GM12878 (cell line): ENCODE measurements around the gene DPP9. TPM values are rescaled to one million over a fixed set of nuclear protein-coding genes. Genes with fewer than 3 reads are reported as not detected.

Experiments
- ATAC-seq: fragments of 200-7000 bp; cut with Tn5 transposase; 3 replicates; pipeline ENCODE4 v1.9.1; 2020; ENCODE audit warnings: mild to moderate bottlenecking, moderate library complexity
- BruUV-seq: library from RNA; stranded (reverse); fragments of 400-500 nt; replicated peaks from 2 replicates; lab custom pipeline; 2021; lab: Mats Ljungman, UMichigan
- CTCF ChIA-PET: fragments of 300-600 bp; sonication (Branson Sonifier 250); formaldehyde crosslinking; extraction: SDS; loops from one replicate; lab custom pipeline; 2021; ENCODE audit warnings: inconsistent platforms; lab: Yijun Ruan, JAX
- POLR2A ChIA-PET: fragments of 350-600 bp; formaldehyde crosslinking; extraction: SDS; loops from one replicate; lab custom pipeline; 2021; ENCODE audit warnings: inconsistent platforms; lab: Charles Lee
- RAD21 ChIA-PET: fragments of 300-600 bp; sonication (Branson Sonifier 250); formaldehyde crosslinking; loops from one replicate; lab custom pipeline; 2023; ENCODE audit warnings: antibody characterized with exemption; ENCODE audit not compliant: unreplicated experiment; lab: Charles Lee
- SMC1A ChIA-PET: fragments of 300-600 bp; sonication (Branson Sonifier 250); formaldehyde crosslinking; loops from one replicate; lab custom pipeline; 2023; ENCODE audit not compliant: unreplicated experiment, uncharacterized antibody; lab: Charles Lee
- DNase-seq: peaks from one replicate; pipeline ENCODE4 v3.0.0-alpha.2; 2011; ENCODE audit warnings: low read depth, low spot score
- FAIRE-seq: peaks from 3 replicates; lab custom pipeline; 2011; peaks lifted over from hg19 to GRCh38; lab: Jason Lieb, UNC
- H2AFZ ChIP-seq: 2 replicates; pipeline ENCODE4 v1.6.0; 2011; ENCODE audit warnings: low read depth, low read length, control low read depth; ENCODE audit not compliant: control insufficient read depth
- H3K27ac ChIP-seq: 2 replicates; pipeline ENCODE4 v1.5.1; 2011; ENCODE audit warnings: control low read depth; ENCODE audit not compliant: control insufficient read depth, insufficient read depth
- H3K27me3 ChIP-seq, 2 experiments: replicated peaks in 1 of 2; 2 replicates each; pipeline versions ENCODE4 v1.6.0 to v1.6.1; 2011; ENCODE audit warnings: low read length in 1 of 2; ENCODE audit not compliant: control insufficient read depth in 2 of 2, insufficient read depth in 2 of 2
- H3K36me3 ChIP-seq, 2 experiments: 2 replicates each; pipeline ENCODE4 v1.5.1; 2011; ENCODE audit warnings: low read length in 1 of 2; ENCODE audit not compliant: control insufficient read depth in 2 of 2, insufficient read depth in 2 of 2
- H3K4me1 ChIP-seq: 2 replicates; pipeline ENCODE4 v1.6.1; 2011; ENCODE audit warnings: mild to moderate bottlenecking, low read length, moderate library complexity, mixed read lengths; ENCODE audit not compliant: control insufficient read depth, insufficient read depth
- H3K4me2 ChIP-seq: 2 replicates; pipeline ENCODE4 v1.6.0; 2011; ENCODE audit warnings: control low read depth; ENCODE audit not compliant: control insufficient read depth, insufficient read depth
- H3K4me3 ChIP-seq: fragments of 200-600 bp; sonication (generic); 2 replicates; pipeline ENCODE4 v1.5.1; 2016
- H3K79me2 ChIP-seq: 2 replicates; pipeline ENCODE4 v1.6.0; 2011; ENCODE audit warnings: low read length; ENCODE audit not compliant: control insufficient read depth, insufficient read depth
- H3K9ac ChIP-seq: 2 replicates; pipeline ENCODE4 v1.8.0; 2011; ENCODE audit warnings: low read length, control low read depth, mixed read lengths; ENCODE audit not compliant: control insufficient read depth, insufficient read depth
- H3K9me3 ChIP-seq: replicated peaks from 3 replicates; pipeline ENCODE4 v1.5.1; 2011; ENCODE audit warnings: mild to moderate bottlenecking, low read length; ENCODE audit not compliant: control insufficient read depth, insufficient read depth
- H4K20me1 ChIP-seq: 2 replicates; pipeline ENCODE4 v1.6.0; 2011; ENCODE audit not compliant: control insufficient read depth, insufficient read depth
- BHLHE40 ChIP-seq, 2 experiments: fragments of 450-650 bp in 1 of 2; IDR thresholded peaks; 2 replicates each; pipeline ENCODE4 v1.6.1; 2011 to 2017; ENCODE audit warnings: low read depth in 2 of 2, borderline replicate concordance in 1 of 2, improper control_type of control experiment in 1 of 2, low read length in 1 of 2, mild to moderate bottlenecking in 1 of 2
- CHD4 ChIP-seq: fragments of 200-600 bp; sonication (generic); IDR thresholded peaks from 2 replicates; pipeline ENCODE4 v1.6.1; 2016; ENCODE audit warnings: mild to moderate bottlenecking
- FOXK2 ChIP-seq: fragments of 450-650 bp; IDR thresholded peaks from 2 replicates; pipeline ENCODE4 v1.6.1; 2017; ENCODE audit warnings: mild to moderate bottlenecking, moderate library complexity
- LARP7 ChIP-seq: fragments of 450-650 bp; IDR thresholded peaks from 2 replicates; pipeline ENCODE4 v1.6.1; 2017; ENCODE audit warnings: mild to moderate bottlenecking
- MLLT1 ChIP-seq: fragments of 450-650 bp; IDR thresholded peaks from 2 replicates; pipeline ENCODE4 v1.6.1; 2016; ENCODE audit warnings: mild to moderate bottlenecking
- MTA2 ChIP-seq: fragments of 450-650 bp; IDR thresholded peaks from 2 replicates; pipeline ENCODE4 v1.6.1; 2016; ENCODE audit warnings: low read depth, mild to moderate bottlenecking, moderate library complexity
- NR2C2 ChIP-seq: IDR thresholded peaks from 2 replicates; pipeline ENCODE4 v1.6.1; 2011; ENCODE audit warnings: borderline replicate concordance, low read depth; ENCODE audit not compliant: control insufficient read depth, insufficient read length
- YBX1 ChIP-seq: fragments of 450-650 bp; IDR thresholded peaks from 2 replicates; pipeline ENCODE4 v1.6.1; 2016; ENCODE audit warnings: antibody characterized with exemption
- ZBTB4 ChIP-seq: fragments of 450-650 bp; formaldehyde crosslinking; IDR thresholded peaks from 2 replicates; pipeline ENCODE4 v1.4.0; 2022; ENCODE audit warnings: mild to moderate bottlenecking, moderate library complexity
- ZNF217 ChIP-seq: fragments of 450-650 bp; IDR thresholded peaks from 2 replicates; pipeline ENCODE4 v1.6.1; 2017; ENCODE audit warnings: antibody characterized with exemption, mild to moderate bottlenecking
- ZNF274 ChIP-seq: IDR thresholded peaks from one replicate; pipeline ENCODE4 v1.8.0; 2011; ENCODE audit not compliant: insufficient read length, insufficient read depth
- WGBS: methylation state at CpG from one replicate; pipeline ENCODE4 v1.1.6; 2016; ENCODE audit warnings: low lambda C conversion rate; ENCODE audit not compliant: insufficient replicate concordance, insufficient coverage; ENCODE audit errors: missing lambda C conversion rate; 5-methylcytosine and 5-hydroxymethylcytosine counted together
- in situ Hi-C: fragments of 300-500 bp; cut with MboI; formaldehyde crosslinking; loops from 9 replicates; pipeline ENCODE4 v1.14.3; 2018; ENCODE audit warnings: mixed read lengths
- intact Hi-C: fragments of 100-400 bp; cut with micrococcal nuclease; formaldehyde crosslinking; loops from one replicate; pipeline ENCODE4 v1.14.2; 2022; ENCODE audit not compliant: unreplicated experiment
- polyA plus RNA-seq, 11 experiments: library from polyadenylated mRNA; depleted of rRNA in 4 of 11; unstranded in 6 of 11; stranded (reverse) in 5 of 11; fragments of >200 nt; fragmentation: Nextera tagmentation in 4 of 11; fragmentation: Illumina TruSeq in 1 of 11; extraction: Ambion mirVana in 4 of 11; extraction: Trizol in 1 of 11; gene quantifications; 1 replicate in 1 of 11; 2 replicates in 10 of 11; pipeline versions ENCODE4 v1.2.1 to v1.2.3, GENCODE V29; 2011 to 2016; ENCODE audit warnings: inconsistent platforms in 2 of 11, missing spikeins in 2 of 11, low read depth in 1 of 11
- total RNA-seq, 4 experiments: library from RNA; depleted of rRNA in 3 of 4; stranded (reverse); fragments of >200 nt in 3 of 4; fragmentation: Illumina TruSeq in 1 of 4; extraction: Trizol in 1 of 4; gene quantifications; 2 replicates each; pipeline versions ENCODE4 v1.2.1 to v1.2.3, GENCODE V29; 2013 to 2021

DPP9 gene
- total and polyA plus RNA-seq, 10 of the 15 experiments (the other 5 are each of a cell fraction or from before 2014, with no cell fraction given): 0.64 to 58.6 (median 27.6) TPM

GRCh38 chr19:4693471-4694121 lies 30.0 kb downstream of the DPP9 start:
- Histone ChIP-seq H3K9me3 (no peaks in the 10 kb centered on the region), H3K4me1 (no peaks in the 10 kb centered on the region), H3K9ac (no peak overlapping the region), H3K4me3 (no peak overlapping the region), H3K27ac (no peak overlapping the region), H3K79me2 (no peaks in the 10 kb centered on the region), H2AFZ (no peak overlapping the region), H3K36me3 (peaks cover 25 to 38% of the 10 kb centered on the region in 2 experiments; a peak in 3 of 4 replicates), H4K20me1 (no peaks in the 10 kb centered on the region), H3K27me3 (no peaks in the 10 kb centered on the region), H3K4me2 (no peak overlapping the region)
- in situ Hi-C loops (no loop called here), intact Hi-C loops (no loop called here)
- TF ChIP-seq FOXK2 (no peak), CHD4 (no peak), YBX1 (no peak)
- DNase-seq: no peak
- POLR2A ChIA-PET: no interaction called here
- WGBS: 83% methylated on average over 15 of the region's 15 CpGs
- SMC1A ChIA-PET: no interaction called here
- FAIRE-seq: no peak
- no TSS peak for BruUV-seq
- no peak for ATAC-seq
- CTCF ChIA-PET: no interaction called here
- RAD21 ChIA-PET: no interaction called here

GRCh38 chr19:4693078-4693350 lies 30.6 kb downstream of the DPP9 start:
- ChIA-PET RAD21 (no interaction called here), CTCF (no interaction called here), POLR2A (no interaction called here), SMC1A (no interaction called here)
- DNase-seq: no peak
- BruUV-seq: no TSS peak
- no peak for ATAC-seq
- intact Hi-C loops: no loop called here
- WGBS: 88% methylated on average over 7 of the region's 7 CpGs
- H3K4me2 ChIP-seq: no peak overlapping the region
- in situ Hi-C loops: no loop called here
- no peak overlapping the region for H3K4me3 ChIP-seq
- H3K4me1 ChIP-seq: no peaks in the 10 kb centered on the region
- no peaks in the 10 kb centered on the region for H3K9me3 ChIP-seq
- H3K27ac ChIP-seq: no peak overlapping the region
- H3K27me3 ChIP-seq: no peaks in the 10 kb centered on the region
- peaks cover 25 to 40% of the 10 kb centered on the region in 2 experiments; a peak in 3 of 4 replicates for H3K36me3 ChIP-seq
- no peak overlapping the region for H3K9ac ChIP-seq
- no peaks in the 10 kb centered on the region for H4K20me1 ChIP-seq
- no peak overlapping the region for H2AFZ ChIP-seq
- FAIRE-seq: no peak
- H3K79me2 ChIP-seq: no peaks in the 10 kb centered on the region
- TF ChIP-seq ZNF274: no peak
- no peak for TF ChIP-seq ZBTB4 (CRISPR knock-in tag)
- no peak for TF ChIP-seq NR2C2
- no peak for TF ChIP-seq BHLHE40 (IDR thresholded peaks at IDR 0.05; ENCODE audit: borderline replicate concordance in 1 of 2, low read depth in 2 of 2, low read length in 1 of 2)
- TF ChIP-seq MTA2: no peak
- TF ChIP-seq LARP7: no peak
- TF ChIP-seq MLLT1: no peak
- no peak for TF ChIP-seq ZNF217
